Erythroblast (primary cell): ENCODE measurements around the gene NF1.

Experiments used
- GATA1 ChIP-seq: IDR thresholded peaks from 2 replicates; pipeline ENCODE4 v1.6.1; 2011; ENCODE audit warnings: low read depth, mild to moderate bottlenecking, control low read depth, low read length, moderate library complexity
- POLR2A ChIP-seq: IDR thresholded peaks from 2 replicates; pipeline ENCODE4 v1.6.1; 2011; ENCODE audit warnings: mild to moderate bottlenecking, low read length

- TF ChIP-seq POLR2A, result no peak
- no peak for TF ChIP-seq GATA1
Measured at GRCh38 chr17:31400481-31400950, 305.7 kb downstream of the NF1 start.
